GM18517 (cell line): ENCODE results near the gene DAZAP1.
A peak's percentile ranks its signal among the peaks of the same experiment; 100 is the strongest.

Experiments used
- ATAC-seq: cut with Tn5 transposase; IDR thresholded peaks from one replicate; pipeline ENCODE4 v1.9.1; 2021; ENCODE audit warnings: mild to moderate bottlenecking, moderate library complexity; ENCODE audit not compliant: unreplicated experiment

Gene DAZAP1

DNA sequence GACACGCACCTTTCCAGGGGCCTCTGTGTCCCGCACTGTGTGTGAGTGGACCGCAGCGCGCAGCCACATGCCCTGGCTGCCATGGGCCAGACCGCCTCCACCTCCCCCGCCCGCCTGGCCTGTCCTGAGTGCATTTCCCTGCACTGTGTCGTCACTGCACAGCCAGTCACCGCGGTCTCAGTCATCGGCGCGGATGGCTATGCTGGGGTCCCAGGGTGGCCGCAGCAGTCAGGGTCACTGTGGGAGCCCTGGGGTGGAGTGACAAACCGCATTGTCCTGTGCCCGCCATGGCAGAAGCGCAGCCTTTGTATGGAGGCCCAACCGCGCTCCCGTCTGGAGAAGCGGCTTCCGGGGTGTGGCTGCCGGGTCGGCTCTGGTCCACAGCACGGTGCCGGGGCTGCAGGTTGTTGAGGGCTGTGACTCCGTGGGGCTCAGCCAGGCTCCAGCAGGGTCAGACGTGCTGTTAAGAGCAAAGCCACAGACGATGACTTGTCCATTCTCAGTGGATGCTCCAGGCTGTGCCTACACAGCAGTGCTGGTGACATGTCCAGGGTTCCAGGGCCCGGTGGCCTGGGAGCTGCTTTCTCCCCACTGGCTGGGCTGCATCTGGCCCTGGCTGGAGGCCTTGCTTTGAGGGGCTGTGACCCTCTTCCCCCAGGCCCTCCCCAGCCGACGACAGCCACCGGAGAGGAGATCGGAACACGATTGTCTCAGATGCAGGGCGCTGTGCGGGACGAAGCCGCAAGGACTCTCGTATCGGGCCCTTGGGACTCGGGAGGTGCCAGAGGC is 30.0 kb upstream of the DAZAP1 start:
- ATAC-seq = no peak

DNA sequence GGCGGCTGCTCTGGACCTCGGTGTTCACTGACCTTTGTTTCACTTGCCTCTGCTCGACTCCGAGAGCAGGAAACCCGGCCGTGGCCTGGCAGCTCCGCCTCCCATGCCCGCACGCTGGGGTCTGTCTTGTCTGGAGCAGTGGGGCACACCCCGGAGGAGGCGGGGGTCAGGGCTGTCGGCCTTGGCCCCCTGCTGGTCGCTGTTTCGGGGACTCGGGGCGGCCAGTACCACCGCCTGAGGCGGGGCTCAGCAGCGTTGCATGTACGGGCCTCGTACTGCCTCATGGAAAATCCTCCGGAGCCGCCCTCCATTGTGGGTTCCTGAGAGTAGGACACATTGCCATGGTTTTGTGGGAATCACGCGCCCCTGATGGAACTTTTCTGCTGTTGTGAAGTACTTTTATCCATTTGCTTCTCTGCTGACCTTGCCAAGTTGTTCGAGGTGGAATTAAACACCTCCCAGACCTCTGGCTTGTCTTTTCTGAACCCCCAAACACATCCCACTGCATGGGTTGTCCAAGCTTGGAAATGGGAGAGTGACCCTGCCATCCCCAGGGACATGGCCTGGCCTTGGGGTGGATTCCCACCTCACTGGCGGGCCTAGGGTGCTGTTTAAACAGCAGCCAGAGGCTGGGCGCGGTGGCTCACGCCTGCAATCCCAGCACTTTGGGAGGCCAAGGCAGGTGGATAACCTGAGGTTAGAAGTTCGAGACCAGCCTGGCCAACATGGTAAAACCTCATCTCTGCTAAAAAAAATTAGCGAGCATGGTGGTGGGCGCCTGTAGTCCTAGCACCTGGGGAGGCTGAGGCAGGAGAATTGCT is 29.2 kb upstream of the DAZAP1 start:
- ATAC-seq = no peak

DNA sequence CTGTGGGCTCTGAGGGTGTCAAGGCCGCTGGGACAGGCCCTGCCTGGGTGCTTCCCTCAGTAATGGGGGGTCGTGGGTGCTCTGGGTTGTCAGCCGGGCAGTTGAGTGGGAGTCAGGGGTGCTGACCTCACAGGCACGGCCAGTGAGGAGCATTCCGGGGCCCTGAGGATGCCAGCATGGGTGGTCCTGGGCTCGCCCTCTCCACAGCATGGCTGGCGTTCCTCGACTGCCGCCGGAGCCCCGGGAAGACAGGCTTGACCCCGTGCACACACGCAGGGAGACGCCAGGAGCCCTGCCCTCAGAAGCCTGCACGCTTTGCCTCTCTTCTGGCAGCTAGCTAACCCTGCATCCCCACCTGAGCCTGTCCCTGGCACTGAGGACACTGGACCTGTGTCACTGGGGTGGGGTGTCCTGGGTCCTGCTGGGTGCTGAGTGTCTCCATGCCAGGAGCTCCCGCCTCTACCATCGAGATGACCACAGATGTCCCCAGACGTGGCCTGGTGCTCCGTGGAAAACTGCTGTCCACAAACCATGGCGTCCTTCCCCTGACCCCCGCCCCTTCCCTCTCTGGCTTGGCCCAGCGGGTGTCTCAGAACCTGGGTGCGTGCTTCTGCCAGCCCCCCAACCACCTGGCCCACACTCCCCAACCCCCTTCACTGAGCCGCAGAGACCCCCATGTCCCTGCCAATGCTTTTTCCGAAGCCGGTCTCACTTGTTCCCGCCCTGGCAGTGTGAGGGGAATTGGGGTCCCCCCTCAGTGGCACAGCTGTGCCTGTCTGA is 28.1 kb upstream of the DAZAP1 start:
- ATAC-seq = no peak

DNA sequence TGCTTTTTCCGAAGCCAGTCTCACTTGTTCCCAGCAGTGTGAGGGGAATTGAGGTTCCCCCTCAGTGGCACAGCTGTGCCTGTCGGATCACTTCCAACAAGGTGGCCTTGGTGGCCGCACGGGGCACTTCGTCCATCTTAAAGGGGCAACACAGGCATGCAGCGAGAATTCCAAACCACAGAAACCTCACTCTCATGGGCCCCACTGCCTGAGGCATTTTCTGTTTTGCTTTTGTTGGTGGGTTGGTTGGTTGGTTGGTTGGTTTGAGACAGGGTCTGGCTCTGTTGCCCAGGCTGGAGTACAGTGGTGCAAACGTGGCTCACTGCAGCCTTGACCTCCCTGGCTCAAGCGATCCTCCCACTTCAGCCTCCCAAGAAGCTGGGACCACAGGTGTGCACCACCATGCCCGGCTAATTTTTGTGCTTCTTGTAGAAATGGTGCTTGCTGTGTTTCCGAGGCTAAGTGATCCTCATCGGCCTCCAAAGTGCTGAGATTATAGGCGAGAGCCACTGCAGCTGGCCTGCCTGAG is 27.4 kb upstream of the DAZAP1 start:
- ATAC-seq = no peak

DNA sequence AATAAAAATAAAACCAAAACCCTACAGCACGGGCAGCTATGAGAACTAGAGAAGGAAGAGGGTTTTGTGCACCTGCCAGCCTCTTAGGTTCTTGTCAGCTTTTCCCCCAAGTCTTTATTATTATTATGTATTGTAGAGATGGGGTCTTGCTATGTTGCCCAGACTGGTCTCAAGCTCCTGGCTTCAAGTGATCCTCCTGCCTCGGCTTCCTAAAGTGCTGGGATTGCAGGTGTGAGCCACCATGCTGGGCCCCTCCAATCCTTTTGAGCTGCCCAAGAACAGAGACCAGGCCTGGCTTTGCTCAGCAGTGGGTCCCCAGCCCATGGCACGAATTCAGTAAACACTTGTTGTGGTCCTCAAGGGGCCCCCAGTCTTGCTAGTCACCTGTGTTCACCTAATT is 25.1 kb upstream of the DAZAP1 start:
- ATAC-seq = no peak

DNA sequence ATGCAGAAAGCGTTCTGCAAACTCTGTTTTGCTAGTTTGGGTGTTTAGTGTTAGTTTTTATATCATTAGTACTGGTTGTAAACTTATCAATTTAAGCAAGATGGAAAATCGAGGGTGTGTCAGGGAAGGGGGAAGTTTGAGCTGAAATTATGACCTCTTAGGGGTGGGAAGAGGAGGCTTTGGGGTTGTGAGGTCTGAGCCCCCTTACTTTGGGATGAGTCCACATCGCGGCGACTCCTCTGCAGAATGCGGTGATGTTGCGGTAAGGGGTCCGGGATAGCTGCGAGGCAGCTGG is 24.4 kb upstream of the DAZAP1 start:
- no peak for ATAC-seq

DNA sequence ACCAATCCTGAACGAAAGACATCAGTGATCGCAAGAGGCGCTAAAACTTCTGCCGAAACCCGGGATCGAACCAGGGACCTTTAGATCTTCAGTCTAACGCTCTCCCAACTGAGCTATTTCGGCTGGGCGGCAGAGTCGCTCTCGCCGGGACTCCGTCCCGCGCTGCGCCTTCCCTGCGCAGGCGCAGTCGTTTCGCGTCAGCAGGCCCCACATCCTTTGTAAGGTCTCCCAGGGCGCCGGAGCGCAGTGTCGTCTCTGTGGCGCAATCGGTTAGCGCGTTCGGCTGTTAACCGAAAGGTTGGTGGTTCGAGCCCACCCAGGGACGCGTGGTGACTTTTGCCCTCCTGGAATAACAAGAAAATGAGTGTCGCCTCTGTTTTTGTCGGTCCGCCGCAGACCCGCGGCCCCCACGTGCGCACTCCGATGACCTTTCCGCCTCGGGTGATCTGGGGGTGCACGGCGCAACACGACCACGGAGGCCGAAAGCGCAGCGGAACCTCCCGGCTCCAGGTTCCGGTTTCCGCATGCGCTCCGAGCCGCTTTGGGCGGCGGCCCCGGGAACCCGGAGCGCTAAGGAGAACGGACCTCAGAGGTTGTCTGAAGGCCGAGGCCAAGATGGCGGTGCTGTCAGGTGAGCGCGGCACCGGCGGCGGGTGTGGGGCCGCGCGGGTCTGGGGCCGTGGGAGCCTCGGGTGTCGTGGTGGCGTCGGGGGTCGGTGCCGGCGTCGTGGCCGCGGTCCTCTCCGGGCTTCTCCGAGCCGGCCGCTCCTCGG is 23.9 kb upstream of the DAZAP1 start, which contains the start of gene NDUFS7:
NDUFS7 (plus strand) TSS at position 596 of the 773 bp plus-strand sequence; CDS start at position 616, 20 bp downstream.
- peak; percentile 66 for ATAC-seq

DNA sequence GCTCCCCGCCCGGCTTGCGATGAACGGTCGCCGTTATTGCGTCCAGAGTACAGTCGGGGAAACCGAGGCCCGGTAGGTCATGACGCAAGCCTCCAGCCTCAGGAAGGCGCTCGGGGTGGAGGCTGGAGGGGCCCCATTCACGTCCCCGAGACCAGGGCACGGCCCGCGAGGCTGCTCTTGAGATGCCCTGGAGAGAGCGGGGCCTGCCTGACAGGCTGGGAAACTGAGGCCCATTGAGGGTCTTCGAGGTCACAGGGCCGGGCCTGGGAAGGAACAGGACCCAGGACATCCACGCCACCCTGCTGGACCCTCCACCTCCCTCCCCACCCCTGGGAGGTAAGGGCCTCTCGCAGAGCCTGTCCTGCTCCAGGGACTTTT is 23.3 kb upstream of the DAZAP1 start:
- ATAC-seq = peak; percentile 6

DNA sequence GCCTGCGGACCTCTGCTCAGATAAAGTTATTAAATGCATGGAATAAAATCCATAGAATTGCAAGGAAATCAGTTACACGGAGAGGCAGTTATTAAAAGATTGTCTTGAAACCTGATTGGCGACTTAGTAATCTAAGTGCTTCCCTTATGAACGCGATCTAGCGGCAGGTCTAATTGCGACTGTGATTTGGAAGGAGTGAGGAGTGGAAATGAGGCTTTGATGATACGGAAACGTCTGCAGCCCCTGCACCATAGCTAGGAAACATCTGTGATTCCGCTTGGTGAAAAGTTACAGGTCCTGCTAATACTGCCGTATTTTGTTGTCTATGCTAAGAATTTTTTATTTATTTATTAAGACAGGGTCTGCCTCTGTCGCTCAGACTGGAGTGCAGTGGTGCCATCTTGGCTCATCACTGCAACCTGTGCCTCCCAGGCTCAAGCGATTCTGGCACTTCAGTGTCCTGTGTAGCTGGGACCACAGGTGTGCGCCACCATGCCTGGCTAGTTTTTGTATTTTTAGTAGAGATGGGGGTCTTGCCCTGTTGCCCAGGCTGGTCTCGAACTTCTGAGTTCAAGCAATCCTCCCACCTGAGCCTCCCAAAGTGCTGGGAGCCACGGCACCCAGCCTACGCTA is 22.8 kb upstream of the DAZAP1 start:
- no peak for ATAC-seq

DNA sequence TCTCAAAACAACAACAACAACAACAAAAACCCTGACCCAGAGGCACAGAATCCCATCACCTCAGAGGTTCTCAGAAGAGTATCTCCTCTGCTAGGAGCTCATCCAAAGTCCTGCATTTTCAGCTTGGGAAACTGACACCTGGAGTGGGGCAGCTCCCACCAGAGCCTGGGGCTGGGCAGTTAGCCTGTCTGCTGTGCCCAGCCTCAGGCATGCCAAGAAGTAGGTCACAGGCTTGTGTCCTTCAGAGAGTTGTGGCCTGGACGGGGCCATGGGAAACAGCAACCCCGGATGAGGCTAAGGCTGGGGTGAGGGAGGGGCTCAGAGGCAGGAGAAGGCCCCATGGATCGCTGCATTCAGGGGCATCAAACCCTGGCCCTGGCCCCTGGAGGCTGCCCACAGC is 21.6 kb upstream of the DAZAP1 start:
- no peak for ATAC-seq

DNA sequence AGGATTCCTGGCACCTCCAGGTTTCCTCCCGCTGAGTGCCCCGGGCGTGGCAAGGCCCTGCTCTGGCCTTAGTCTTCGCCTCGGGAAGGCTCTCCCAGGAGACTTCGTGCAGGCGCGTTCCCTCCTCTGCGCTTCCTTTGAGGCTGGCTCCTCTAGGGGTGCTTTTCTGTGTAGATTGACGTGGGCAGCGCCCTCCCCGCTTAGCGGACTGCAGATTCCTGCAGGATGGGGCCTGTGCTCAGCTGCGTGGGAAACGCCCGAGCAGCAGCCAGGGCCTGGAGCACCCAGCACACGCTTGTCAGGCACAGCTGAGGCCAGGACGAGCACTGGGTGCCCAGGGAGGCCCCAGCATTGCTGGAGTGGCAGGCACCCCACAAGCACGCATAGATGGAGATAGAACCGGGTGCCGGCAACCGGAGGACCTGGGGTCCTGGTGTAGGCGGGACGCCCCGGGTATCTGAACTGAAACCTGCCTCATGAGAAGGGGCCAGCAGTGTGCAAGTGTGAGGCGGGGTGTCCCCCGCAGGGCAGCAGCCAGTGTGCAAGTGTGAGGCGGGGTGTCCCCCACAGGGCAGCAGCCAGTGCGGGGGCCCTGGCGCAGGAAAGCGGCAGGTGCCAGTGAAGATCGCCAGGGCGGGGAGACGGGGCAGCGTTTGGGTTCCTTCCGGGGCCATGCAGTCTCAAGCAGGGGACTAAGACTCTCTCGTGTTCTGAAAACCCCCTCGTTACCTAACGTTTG is 20.3 kb upstream of the DAZAP1 start:
- no peak for ATAC-seq

DNA sequence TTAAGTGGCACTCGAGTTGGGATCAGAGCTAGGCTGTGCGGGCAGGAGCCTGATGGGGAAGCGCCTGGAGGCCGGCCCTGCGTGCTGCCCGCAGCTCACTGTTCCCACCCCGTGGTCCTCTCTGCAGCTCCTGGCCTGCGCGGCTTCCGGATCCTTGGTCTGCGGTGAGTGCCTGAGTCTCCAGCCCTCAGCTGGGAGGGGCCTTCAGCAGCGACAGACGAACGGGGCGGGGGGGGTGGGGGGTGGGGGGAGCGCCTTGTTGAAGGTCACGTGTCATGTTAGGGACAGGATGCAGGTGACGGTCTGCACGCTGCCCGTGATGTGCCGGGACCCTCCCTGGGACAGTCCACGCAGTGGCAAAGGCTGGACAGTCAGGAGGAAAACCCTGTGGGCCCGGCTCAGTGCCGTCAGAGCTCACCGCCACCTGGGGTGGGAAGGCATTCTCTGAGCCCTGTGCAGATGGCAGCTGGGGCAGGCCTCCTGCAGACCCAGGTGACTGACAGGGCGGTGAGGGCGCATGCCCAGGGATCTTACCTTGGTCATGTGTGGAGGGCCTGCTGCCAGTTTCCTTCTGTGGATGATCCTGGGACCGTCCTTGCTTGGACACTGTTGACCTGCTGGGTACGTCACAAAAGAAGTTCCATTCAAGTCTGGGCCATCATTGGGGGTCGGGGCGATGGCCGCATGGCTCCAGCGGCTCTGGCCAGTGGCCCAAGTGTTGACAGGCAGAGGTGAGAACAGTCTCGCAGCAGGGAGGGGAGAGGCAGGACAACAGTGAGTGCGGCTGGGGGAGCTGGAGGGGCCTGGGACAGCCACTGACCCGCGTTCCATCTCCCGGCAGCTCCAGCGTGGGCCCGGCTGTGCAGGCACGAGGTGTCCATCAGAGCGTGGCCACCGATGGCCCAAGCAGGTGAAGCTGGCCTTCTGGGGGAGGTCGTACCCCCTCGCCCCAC is 19.4 kb upstream of the DAZAP1 start:
- ATAC-seq = no peak

DNA sequence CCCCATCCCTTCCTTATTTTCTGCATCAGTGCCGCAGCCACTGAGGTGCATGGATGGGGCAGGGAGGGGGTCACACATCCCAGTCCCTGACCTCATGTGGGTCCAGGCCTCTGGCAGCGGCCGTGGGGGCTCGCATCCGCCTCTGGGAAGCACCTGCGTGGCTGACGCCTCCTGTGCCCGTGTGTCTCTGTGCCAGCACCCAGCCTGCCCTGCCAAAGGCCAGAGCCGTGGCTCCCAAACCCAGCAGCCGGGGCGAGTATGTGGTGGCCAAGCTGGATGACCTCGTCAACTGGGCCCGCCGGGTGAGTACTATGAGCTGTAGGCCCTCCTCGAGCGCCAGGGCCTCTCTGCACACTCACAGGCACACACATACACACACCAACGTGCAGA is 18.8 kb upstream of the DAZAP1 start:
- no peak for ATAC-seq

DNA sequence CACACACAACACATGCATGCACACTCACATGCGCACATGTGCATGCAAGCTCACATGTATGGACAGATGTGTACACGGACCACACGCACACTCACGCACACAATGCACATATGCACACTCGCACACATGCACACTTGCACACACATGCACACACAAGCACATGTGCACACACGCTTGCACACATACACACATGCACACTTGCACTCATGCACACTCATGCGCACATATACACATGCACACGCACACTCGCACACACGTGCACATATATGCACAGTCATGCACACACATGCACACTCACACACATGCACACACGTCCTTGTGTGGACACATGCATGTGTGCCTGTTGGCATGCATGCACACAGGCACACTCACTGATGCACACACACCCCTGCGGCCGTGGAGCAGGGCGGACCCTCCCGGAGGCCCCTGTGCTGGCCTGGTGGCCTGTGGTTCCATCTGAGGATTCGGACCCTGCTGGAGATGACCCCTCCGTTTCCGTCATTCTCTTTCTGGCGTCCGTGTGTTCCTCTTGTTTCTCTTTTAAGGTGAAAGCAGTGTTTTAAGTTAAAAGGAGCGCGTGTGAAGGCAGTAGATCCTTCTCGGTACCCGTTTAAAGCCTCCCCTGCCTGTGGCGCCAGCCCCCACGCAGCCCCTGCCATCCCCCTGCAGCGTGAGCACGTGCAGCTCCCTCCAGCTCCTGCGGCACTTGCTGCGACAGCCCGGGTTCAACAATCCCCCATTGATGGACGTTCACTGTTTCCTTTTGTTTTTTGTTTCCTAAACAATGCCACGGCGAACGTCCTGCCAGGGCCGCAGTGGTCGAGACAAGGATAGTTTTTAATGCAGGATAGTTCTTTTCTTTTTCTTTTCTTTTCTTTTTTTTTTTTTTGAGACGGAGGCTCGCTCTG is 18.1 kb upstream of the DAZAP1 start:
- ATAC-seq = no peak

DNA sequence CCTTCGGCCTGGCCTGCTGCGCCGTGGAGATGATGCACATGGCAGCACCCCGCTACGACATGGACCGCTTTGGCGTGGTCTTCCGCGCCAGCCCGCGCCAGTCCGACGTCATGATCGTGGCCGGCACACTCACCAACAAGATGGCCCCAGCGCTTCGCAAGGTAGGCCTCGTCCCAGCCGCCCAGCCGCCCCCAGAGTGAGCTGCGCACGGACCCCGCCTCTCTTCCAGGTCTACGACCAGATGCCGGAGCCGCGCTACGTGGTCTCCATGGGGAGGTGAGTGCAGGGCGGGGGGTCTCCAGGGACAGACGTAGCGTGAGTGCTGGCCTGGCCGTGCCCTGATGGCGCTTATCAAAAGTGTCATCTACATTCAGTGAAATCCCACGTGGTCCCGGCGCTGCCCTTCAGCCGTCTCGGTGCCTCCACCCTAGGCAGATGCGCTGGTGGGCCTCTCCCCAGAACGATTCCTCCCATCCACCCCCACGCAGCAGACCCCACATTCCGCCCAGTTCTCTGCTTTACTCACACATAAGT is 16.4 kb upstream of the DAZAP1 start:
- no peak for ATAC-seq

DNA sequence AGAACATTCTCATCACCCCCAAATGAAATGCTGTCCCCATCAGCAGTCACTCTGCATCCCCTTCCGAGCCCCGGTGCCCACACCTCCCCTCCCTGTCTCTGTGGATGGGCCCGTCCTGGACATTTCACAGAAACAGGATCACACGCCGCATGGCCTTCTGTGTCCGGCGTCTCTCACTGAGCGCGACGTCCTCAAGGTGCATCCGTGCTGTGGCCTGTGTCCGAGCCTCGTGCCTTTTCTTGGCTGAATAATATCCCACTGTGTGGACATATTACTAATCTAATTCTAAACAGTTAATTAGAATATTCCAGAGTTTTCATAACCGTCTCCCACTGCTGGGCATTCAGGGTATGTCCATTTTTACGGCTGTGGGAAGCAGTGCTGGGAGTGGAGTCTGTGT is 15.0 kb upstream of the DAZAP1 start:
- no peak for ATAC-seq

DNA sequence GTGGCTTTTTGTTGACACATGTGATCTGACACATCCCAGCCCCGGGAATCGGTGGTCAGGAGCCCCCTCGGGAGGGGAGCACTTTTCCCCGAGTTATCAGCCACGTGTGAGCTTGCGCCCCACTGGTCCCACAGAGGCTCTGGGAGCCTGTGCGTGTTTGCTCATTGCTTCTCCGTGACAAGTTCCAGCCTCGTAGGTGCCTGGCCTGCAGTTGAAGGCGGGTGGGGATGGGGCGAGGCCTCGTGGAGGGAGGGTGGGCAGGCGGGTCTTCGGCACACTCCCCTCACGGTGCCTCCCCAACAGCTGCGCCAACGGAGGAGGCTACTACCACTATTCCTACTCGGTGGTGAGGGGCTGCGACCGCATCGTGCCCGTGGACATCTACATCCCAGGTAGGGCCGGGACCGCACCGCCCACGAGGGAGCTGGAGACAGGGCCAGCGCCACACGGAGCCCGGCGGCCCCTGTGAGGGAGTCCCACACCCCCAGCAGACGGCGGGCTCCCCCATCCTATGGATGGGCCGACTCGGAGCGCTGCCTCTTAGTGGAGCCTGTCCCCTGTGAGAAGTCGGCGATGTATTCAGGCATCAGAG is 14.4 kb upstream of the DAZAP1 start:
- ATAC-seq = no peak
